ENCODE measurements around the gene DTYMK.

- TF ChIP-seq EZH2 (IDR thresholded peaks at IDR 0.05; ENCODE audit: insufficient read depth, poor library complexity, severe bottlenecking) (no peak), EZH2phosphoT487 (IDR thresholded peaks at IDR 0.05; ENCODE audit: insufficient read depth, low read depth) (no peak)
These were observed 44.2 kb upstream of the DTYMK start for GRCh38 chr2:241730671-241731293.
